Panc1 (cell line): ENCODE results near the gene LBH.

Source experiments
- CTCF ChIP-seq: fragments of 450-650 bp; IDR thresholded peaks from 2 replicates; pipeline ENCODE4 v1.5.1; 2017; ENCODE audit warnings: mild to moderate bottlenecking
- POLR2AphosphoS5 ChIP-seq: IDR thresholded peaks from 2 replicates; pipeline ENCODE4 v1.6.1; 2012; ENCODE audit warnings: mild to moderate bottlenecking, low read depth, low read length, moderate library complexity
- SIN3A ChIP-seq: IDR thresholded peaks from 2 replicates; pipeline ENCODE4 v1.6.1; 2012; ENCODE audit warnings: low read depth, mild to moderate bottlenecking, low read length, moderate library complexity, borderline replicate concordance; ENCODE audit not compliant: insufficient read depth
- TCF7L2 ChIP-seq: IDR thresholded peaks from 2 replicates; pipeline ENCODE4 v1.6.1; 2011; ENCODE audit warnings: mild to moderate bottlenecking, low read depth, low read length, inconsistent platforms
- TF ChIP-seq, protein P1 (sequence below), 2 experiments: IDR thresholded peaks; 2 replicates each; pipeline ENCODE4 v1.6.1; 2011 to 2012; ENCODE audit warnings: low read depth in 2 of 2, control low read depth in 1 of 2, low read length in 1 of 2, mild to moderate bottlenecking in 1 of 2, moderate library complexity in 1 of 2; ENCODE audit not compliant: insufficient read depth in 1 of 2

DNA sequence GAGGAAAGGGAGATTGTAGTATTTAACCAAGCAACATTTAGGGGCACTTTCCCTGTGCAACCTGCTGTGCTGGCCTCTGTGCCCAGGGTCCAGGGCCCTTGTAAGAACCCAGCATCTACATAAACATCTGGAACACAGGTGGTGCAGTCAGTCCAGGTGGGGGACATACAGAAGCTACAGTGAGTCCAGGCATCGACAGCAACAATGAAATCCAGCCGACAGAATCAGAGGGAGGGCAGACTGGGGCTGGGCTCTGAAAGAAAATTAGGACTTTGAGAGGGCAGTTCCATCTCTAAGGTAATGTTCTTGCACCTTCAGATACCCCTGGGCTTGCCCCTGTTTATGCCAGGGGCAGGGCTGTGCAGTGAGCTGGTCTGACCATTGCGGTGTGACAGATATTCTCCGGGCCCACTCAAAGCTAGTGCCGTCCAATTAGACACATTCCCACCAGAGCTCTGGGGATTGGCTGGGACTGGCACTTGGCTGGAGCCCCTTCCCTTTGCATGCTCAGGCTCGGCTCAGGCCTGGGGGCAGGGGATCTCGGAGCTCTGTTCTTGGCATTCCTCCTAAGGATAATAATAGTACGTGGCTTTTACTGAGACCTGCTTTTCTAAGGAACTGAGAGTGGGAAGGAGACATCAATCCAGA lies 5.4 kb downstream of the LBH start:
- no peak for TF ChIP-seq CTCF
- no peak for TF ChIP-seq POLR2AphosphoS5
- no peak for TF ChIP-seq TCF7L2
- TF ChIP-seq SIN3A: no peak
- TF ChIP-seq, protein P1, sequence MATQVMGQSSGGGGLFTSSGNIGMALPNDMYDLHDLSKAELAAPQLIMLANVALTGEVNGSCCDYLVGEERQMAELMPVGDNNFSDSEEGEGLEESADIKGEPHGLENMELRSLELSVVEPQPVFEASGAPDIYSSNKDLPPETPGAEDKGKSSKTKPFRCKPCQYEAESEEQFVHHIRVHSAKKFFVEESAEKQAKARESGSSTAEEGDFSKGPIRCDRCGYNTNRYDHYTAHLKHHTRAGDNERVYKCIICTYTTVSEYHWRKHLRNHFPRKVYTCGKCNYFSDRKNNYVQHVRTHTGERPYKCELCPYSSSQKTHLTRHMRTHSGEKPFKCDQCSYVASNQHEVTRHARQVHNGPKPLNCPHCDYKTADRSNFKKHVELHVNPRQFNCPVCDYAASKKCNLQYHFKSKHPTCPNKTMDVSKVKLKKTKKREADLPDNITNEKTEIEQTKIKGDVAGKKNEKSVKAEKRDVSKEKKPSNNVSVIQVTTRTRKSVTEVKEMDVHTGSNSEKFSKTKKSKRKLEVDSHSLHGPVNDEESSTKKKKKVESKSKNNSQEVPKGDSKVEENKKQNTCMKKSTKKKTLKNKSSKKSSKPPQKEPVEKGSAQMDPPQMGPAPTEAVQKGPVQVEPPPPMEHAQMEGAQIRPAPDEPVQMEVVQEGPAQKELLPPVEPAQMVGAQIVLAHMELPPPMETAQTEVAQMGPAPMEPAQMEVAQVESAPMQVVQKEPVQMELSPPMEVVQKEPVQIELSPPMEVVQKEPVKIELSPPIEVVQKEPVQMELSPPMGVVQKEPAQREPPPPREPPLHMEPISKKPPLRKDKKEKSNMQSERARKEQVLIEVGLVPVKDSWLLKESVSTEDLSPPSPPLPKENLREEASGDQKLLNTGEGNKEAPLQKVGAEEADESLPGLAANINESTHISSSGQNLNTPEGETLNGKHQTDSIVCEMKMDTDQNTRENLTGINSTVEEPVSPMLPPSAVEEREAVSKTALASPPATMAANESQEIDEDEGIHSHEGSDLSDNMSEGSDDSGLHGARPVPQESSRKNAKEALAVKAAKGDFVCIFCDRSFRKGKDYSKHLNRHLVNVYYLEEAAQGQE (IDR thresholded peaks at IDR 0.05; ENCODE audit: insufficient read depth in 1 of 2, low read depth in 2 of 2, low read length in 1 of 2): no peak
